ENCODE data around the gene PHF11.

Gene PHF11

DNA sequence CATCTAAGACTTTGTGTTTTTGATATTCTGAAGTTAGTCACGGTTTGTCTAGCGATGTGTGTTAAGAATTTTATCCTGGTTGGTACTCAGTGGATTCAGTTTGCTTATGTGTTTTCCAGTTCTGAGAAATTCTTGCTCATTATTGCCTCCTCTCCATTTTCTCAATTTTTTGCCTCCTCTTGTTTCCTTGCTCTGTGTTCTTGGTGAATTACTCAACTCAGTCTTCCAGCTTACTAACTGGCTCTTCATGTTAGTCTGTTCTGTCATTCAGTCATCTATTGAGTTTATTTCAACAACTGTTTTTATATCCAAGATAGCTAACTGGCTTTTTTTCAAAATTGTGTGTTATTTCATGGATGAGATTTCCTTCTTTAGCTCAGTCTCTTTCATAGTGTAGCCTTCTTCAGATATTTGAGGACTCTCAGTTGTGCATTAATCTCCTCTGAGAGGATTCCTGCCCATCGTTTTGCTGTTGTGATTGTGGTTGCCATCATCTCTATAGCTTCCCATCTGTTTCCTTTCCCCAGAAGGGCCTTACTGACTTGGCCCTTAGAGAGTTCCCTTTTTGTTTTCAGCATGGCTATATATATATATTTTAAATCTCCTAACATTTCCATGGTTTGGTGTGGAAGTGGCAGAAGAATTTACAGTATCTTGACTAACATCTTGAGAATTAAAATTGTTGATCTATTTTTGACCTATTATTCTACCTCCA, 45.5 kb upstream of the PHF11 start:
- Histone ChIP-seq H2AFZ (ENCODE audit: low read depth, low read length) (no peak overlapping the region), H3K27me3 (ENCODE audit: low read depth, low read length) (no peaks in the 10 kb centered on the region), H3K4me2 (ENCODE audit: low read length) (no peak overlapping the region), H3K36me3 (replicated peaks; ENCODE audit: low read depth, low read length) (peaks cover 19% of the 10 kb centered on the region), H3K4me1 (ENCODE audit: low read length) (peaks cover 8% of the 10 kb centered on the region), H3K79me2 (ENCODE audit: low read length) (peaks cover 34% of the 10 kb centered on the region), H3K9ac (ENCODE audit: low read length) (no peak overlapping the region), H3K27ac (ENCODE audit: low read length) (no peak overlapping the region), H3K4me3 (ENCODE audit: low read length) (no peak overlapping the region), H4K20me1 (ENCODE audit: insufficient read depth, low read length) (no peaks in the 10 kb centered on the region), H3K9me3 (ENCODE audit: insufficient read depth, low read length) (no peaks in the 10 kb centered on the region)
- TF ChIP-seq EZH2phosphoT487 (IDR thresholded peaks at IDR 0.05; ENCODE audit: low read depth) (no peak), CTCF (IDR thresholded peaks at IDR 0.05; ENCODE audit: low read depth, low read length) (no peak)

GRCh38 chr13:49452725-49453457, 42.9 kb upstream of the PHF11 start:
- Histone ChIP-seq H3K27ac (ENCODE audit: low read length) (no peak overlapping the region), H3K36me3 (replicated peaks; ENCODE audit: low read depth, low read length) (peaks cover 13% of the 10 kb centered on the region), H3K4me3 (ENCODE audit: low read length) (no peak overlapping the region), H3K79me2 (ENCODE audit: low read length) (peaks cover 12% of the 10 kb centered on the region), H3K27me3 (ENCODE audit: low read depth, low read length) (no peaks in the 10 kb centered on the region), H3K4me1 (ENCODE audit: low read length) (peaks cover 5% of the 10 kb centered on the region), H3K9me3 (ENCODE audit: insufficient read depth, low read length) (no peaks in the 10 kb centered on the region), H3K9ac (ENCODE audit: low read length) (no peak overlapping the region), H3K4me2 (ENCODE audit: low read length) (no peak overlapping the region), H4K20me1 (ENCODE audit: insufficient read depth, low read length) (no peaks in the 10 kb centered on the region), H2AFZ (ENCODE audit: low read depth, low read length) (no peak overlapping the region)
- TF ChIP-seq CTCF (IDR thresholded peaks at IDR 0.05; ENCODE audit: low read depth, low read length): no peak
- no peak for TF ChIP-seq EZH2phosphoT487 (IDR thresholded peaks at IDR 0.05; ENCODE audit: low read depth)

GRCh38 chr13:49453465-49453864, 42.3 kb upstream of the PHF11 start:
- Histone ChIP-seq H4K20me1 (ENCODE audit: insufficient read depth, low read length) (no peaks in the 10 kb centered on the region), H3K9ac (ENCODE audit: low read length) (no peak overlapping the region)

More at GRCh38 chr13:49453465-49453864, 42.3 kb upstream of the PHF11 start:
- Histone ChIP-seq H3K27me3 (ENCODE audit: low read depth, low read length) (no peaks in the 10 kb centered on the region), H3K36me3 (replicated peaks; ENCODE audit: low read depth, low read length) (peaks cover 13% of the 10 kb centered on the region), H3K4me1 (ENCODE audit: low read length) (peaks cover 5% of the 10 kb centered on the region), H3K9me3 (ENCODE audit: insufficient read depth, low read length) (no peaks in the 10 kb centered on the region), H3K27ac (ENCODE audit: low read length) (no peak overlapping the region), H3K79me2 (ENCODE audit: low read length) (peaks cover 6% of the 10 kb centered on the region; the same call in 1 of the 2 replicates), H3K4me2 (ENCODE audit: low read length) (no peak overlapping the region), H3K4me3 (ENCODE audit: low read length) (no peak overlapping the region), H2AFZ (ENCODE audit: low read depth, low read length) (no peak overlapping the region)
- TF ChIP-seq CTCF (IDR thresholded peaks at IDR 0.05; ENCODE audit: low read depth, low read length): no peak
- TF ChIP-seq EZH2phosphoT487 (IDR thresholded peaks at IDR 0.05; ENCODE audit: low read depth): no peak
